CD4-positive, alpha-beta T cell treated with Interferon gamma for 1 hour (primary cell): ENCODE measurements around the gene PITPNM3.

Experiments used
- DNase-seq: peaks from one replicate; pipeline ENCODE4 v3.0.0-alpha.2; 2020

The PITPNM3 gene

DNA sequence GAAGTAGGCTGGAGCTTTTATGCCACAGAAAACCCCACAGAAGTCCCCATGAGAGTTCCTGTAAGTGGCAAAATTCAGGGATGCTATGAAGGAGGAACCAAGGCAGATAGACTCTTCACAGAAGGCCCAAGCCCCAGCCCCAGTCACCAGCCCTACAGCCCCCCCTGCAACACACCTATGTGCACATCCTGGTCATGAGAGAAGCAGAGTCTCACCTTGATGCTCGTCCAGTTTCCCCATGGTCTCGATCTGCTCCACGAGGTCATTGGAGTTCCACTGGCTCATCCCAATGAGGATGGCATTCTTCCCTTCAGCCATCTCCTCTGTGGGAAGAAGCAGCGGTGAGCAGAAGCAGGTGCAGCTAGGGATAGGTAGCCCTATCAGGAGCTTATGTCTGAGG lies 31.2 kb downstream of the PITPNM3 start:
- DNase-seq: no peak

DNA sequence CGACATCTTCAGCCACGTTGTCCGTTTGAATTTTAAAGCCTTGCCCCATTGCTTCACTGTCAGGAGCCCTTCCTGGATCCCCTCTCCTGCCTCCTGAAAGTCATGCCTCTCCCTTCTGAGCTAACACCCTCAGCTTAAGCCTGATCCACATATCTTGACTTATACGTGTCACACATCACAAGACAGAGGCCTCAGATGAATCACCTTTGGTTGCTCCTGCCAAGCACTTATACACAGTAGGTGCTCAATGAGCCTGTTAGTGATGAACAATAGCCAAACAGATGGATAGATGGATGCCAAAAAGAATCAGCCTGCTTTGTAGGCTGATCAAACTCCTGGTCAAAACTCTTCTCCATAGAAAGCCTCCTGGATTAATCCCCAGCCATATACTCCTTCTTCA lies 31.8 kb downstream of the PITPNM3 start:
- DNase-seq: no peak

DNA sequence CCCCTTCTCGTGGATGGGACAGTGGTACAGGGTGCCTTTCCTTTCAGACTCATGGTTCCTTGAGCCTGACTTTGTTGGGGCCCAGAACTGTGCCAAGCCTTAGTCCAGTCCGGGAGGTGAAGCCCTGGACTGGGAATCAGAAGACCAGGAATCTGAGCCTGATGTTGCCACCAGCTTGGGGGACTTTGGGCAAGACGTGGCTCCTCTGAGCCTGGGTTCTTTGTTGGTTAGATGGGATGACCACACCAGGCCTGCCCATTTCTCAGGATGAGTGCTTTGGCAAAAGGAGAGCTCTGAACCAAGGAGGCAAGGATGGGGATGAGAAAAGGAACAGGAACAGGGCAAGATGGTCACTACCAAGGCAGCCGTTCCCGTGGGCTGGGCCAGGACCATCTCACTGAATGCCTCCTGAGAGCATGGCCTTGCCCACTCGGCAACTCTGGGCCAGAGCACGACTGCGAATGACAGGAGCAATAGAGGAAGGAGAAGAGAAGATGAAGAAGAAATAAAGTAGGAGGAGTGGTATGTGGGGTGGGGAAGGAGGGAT lies 32.5 kb downstream of the PITPNM3 start:
- no peak for DNase-seq

DNA sequence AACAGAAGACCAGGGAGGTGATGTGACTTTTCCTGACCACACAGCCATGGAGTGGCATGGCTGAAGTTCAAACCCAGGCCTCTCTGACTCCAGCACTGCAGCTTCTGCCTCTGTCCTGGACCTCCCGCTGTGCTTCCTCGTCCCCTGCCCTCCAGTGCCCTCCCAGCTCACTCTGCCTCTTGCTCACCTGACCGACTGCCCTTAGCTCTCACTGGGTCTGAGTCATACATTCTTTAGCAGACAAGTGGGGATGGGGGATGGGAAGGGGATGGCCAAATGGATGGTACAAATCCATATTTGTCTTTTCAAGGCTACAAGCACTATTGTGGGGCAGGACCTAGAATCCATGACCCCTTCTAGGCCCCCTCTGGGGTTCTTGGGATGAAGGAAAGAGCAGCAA lies 33.0 kb downstream of the PITPNM3 start:
- no peak for DNase-seq

DNA sequence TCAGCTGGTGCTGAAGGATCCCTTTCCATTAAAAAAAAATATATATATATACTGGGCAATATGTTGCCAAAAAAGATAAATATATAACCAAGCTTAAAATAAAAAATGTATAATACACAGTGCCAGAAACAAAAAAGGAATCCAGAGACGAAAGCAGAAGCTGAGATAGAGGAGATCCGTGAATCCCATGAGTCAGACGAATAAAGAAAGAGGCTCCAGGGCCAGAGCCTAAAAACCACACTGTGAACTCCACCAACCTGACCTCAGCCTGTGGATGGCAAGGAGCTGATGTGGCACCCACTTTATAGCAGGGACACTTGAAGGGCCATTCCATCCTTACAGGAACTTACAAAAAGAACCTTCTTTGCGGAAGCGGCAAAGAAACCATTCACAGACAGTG lies 34.8 kb downstream of the PITPNM3 start:
- DNase-seq: no peak

DNA sequence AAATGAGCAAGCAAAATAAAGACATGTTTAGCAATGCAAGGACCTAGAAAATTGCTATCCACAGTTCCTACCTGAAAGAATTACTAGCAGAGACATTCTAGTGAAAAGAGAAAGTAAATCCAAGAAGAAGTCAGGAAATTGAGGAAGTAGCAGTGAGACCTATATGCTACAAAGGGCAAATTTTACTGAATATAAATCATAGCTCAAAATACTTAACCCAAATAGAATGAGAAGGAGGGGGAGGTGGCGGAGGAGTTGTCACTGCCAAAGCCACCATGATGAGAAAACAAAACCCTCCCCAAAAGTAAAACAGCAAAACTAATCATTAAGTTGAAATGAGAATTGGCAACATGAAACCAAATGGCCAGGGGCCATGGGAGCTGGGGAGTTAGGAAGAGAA lies 39.3 kb downstream of the PITPNM3 start:
- DNase-seq: no peak

DNA sequence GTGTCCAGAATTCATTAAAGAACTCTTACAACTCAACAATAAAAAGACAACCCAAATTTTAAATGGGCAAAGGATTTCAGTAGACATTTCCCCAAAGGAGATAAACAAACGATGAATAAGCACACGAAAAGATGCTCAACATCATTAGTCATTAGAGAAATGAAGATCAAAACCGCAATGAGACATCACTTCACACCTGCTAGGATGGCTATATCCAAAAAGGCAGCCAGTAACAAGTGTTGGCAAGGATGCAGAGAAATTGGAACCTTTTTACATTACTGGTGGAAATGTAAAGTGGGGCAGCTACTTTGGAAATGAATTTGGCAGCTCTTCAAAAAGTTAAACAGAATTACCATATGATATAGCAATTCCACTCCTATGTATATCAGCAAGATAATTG lies 42.0 kb downstream of the PITPNM3 start:
- DNase-seq: no peak

DNA sequence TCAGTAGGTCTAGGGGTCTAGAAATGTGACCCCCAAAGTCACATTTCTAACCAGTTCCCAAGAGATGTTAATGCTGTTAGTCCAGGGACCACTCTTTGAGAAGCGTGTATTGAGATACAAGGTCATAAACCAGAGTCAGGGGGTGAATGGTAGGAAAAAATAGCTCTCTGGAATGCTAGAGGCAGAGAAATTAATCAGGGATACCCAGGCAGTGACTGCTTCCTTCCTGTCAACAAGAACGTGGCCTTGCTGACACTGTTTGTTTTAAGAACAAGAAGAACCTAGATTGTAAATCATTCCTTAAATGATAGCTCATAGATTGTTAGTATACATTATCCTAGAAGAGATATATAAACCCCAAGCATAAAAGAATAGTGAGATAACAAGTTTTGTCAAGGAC lies 43.8 kb downstream of the PITPNM3 start:
- no peak for DNase-seq

DNA sequence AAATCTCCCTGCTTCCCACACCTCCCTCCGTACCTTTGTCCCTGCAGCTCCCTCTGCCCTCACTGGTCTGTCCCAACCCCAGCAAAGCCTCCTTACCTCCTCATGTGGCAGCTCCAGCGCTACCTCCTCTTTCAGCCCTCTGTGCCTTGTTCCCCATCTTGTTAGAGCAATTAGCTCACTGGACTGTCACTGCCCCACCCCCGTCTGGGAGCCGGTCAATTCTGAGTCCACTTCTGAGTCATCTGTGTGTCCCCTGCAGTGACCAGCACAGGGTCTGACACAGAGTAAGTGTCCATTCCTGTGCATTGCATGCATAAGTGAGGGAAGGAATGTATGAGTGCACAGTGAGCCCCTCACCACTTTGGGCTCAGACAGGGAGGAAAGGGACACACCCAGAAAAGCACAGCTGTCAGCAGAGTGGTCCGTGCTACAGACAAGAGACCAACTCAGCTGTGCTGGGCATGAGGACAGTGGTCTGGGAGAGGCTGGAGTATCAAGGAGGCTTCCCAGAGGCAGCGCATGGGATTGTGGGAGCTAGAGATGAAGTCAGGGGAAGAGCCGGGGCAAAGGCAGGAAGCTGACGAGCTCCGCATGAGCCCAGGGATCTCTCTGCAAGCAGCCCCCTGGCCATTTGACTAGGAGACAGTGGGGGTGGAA lies 45.9 kb downstream of the PITPNM3 start:
- DNase-seq: no peak

DNA sequence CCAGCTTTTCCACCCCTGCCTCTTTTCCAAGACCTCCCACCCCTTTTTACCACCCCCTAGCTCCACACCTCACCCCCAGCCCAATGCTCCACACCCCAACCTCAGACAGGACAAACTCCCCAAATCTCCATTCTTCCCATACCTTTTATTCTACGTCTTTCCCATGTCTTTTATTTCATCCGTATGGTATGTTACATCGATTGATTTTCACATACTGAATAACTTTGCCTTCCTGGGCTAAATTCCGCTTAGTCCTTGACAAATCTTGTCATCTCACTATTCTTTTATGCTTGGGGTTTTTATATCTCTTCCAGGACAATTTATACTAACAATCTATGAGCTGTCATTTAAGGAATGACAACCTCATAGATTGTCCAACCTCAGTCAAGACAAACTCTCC lies 46.4 kb downstream of the PITPNM3 start:
- no peak for DNase-seq

DNA sequence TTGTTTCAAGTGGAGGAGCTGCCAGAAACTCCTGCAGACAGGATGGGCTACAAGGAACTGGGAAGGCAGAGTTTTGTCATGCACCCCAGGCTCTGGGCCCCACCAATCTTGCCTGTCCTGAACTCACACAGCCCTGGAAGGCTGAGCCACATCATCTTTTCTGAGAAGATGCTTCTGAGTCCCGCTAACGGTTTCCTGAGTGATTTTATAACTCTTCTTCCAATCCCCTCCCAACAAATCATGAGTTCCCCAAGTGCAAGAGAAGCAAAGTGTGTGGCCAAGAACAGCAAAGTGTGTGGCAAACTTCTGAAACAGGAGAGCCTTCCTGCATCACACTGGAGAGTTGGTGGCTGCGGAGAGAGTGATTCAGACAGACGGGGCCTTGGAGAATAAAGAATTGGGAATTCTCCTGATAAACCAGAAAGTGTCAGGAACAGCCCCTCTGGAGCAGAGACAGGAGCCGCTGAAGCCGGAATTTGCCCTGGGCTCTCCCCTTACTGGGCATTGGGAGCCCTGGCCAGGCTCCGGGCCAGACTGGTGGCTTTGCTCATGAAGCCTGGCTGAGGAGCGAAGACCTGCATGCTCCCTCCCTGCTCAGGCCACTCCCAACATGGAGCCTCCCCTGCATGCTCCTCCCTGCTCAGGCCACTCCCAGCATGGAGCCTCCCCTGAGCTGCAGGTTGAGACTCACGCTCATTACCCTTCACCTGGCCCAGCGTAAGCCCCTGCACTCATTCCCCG lies 47.2 kb downstream of the PITPNM3 start:
- DNase-seq: no peak

DNA sequence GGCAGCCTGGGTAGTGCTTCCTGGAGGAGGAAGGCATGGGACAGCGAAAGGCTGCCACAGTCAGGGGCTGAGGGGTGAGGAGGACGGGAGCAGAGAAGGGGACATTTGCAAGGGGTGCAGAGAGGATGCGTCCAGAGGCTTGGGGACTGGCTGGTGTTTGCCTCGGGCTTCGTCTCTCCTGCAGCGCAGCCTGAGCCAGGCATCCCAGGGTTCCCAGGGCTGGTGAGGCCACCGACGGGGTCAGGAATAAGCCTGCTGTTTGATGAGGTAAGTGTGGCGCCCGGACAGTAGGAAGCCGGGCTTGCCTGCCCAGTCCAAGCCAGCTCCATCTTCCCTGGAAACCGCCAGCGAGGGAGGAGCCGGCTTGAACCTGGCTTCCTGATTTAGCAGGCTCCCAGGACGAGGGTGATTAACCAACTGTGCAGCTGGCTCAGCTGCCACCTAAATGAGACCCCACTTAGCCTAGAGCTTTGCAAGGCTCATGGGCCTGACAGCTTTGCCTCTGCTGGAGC lies 47.8 kb downstream of the PITPNM3 start:
- DNase-seq: no peak

DNA sequence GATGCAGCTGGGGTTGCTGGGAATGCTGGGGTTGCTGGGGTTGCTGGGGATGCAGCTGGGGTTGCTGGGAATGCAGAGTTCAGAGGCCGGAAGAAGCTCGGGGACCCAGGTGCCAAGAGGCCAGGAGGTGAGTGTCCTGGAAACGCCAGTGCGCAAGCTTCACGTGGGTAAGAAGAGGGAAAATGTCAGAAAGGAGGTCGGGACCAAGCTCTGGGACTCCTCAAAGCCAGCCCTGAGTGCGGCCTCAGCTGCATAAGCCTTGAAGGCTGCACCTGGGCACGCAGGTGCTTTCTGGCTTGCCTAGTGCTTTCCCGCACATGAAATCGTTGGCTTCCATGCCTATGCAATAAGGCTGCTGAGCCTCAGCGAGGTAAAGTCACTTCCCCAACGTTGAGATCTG lies 48.3 kb downstream of the PITPNM3 start:
- no peak for DNase-seq

DNA sequence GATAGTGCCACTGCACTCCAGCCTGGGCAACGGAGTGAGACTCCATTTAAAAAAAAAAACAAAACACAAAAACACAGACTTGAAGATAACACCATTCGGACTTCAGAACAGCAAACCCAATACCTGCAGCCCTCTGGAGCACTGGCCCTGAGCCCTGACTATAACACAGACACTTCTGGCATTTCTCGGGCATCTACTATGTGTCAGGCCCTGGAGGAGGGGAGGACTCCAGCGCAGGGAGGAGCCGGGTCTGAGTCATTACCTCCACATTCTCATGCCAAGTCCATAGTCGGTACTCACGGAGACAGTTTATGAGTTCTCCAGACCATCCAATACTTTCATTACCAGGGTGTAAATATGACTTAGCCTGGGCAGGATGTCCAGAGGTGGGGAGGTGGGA lies 48.8 kb downstream of the PITPNM3 start:
- DNase-seq: no peak

DNA sequence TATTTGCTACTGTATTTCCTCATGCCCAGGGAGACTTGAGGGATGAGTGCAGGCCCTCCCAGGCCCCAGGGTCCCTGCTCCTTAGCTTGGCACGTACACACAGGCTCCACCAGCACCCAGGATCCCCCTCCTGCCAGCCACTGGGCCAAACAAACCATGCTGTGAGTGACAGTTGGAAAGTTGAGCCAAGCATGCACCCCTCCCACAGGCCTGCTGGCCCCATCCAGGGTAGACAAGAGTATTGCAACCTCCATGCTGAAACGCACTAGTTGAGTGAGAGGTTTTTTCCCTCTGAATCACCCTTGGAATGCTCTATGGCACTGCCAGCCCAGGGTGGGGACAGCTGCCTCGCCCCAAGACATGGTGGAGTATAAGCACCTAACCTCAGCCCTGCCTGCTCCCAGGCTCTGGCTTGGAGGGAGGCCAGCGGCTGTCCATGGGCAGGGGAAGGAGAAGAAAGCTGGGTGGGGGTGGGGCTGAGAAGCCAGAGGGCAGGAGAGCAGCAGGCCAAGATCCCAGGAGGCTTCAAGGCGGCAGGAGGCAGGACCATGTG lies 49.6 kb downstream of the PITPNM3 start:
- DNase-seq: no peak

DNA sequence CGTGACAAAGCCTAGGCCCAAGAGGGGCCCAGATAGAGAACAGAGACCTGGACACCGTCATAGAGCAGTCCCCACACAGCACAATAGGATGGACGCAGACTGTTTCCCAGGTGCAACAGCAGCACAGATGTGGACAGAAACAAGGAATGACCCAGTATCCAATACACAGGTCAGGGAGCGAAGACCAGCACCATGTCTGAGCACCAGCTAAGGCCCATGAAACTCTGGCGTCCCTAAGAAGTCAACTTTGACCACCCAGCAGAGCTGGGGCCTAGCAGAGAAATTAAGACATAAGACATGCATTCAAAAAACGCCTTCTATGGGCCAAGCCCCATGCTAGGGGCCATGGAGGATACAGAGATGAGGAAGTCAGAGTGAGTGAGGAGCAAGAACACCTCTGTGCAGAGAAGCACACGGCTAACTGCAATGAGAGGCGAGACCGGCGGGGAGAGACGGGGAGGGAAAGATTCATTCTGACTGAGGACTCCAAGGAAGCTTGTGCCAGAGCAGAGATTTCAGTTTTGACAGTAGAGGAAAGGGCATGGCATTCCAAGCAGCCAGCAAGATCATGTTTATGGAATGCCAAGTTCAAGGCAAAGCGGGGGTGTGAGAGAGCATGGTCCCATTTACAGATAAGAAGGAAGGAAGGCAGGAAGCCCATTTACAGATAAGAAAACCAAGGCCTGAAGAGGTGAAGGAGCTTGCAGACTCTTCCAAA lies 50.8 kb downstream of the PITPNM3 start:
- no peak for DNase-seq

DNA sequence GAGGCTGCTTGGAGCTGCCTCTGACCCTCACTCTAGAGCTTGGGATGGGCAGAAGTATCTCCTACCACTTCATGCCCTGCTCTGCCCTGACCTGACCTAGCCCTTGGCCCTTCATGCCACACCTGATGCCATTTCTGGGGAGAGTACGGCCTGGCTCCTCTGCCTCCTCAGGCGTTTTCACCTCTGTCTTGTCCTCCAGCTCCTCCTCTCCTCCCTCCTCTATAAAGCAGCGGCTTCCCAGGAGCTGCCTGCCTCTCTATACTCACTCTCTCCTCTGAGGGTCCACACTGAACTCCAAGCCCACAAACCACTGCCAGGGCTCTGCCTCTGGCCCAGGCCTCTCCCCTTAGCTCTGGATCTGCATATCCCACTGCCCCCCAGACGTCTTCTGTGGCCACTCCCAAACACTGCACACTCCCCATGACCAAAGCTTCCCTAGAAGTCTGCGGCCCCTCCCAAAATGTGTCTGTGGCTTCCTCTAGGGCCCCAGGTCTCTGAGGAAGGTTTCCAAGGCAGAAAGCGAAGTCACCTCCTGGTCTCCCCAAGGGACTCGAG lies 52.6 kb downstream of the PITPNM3 start:
- DNase-seq: no peak

DNA sequence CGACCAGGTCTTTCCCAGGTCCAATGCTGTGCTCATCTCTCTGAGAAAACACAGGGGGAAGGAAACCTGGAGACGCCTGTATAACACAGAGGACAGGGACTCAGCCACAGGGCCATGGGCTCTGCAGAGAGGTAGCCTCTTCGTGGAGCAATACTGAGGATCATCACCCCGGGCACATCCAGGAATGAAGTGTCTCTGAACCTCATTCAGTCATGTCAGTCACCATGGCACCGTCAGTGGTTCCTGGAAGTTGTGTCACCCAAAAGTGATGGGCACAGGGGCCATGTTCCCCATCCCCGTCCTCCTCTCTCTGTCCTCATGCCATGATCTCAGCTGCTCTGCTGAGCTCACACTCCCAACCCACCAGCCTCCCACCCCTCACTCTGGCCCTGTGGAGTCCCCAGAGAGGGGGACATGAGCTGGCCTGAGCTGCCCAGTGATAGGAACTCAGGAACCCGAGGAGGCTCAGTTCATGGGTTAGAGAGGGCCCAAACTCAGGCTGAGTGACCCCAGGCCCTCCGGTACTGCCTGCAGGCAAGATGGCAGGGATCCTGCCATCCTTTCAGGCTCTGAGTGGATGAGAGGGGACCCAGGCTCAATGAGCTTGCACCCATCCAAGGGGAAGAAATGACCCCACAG lies 53.4 kb downstream of the PITPNM3 start:
- no peak for DNase-seq

DNA sequence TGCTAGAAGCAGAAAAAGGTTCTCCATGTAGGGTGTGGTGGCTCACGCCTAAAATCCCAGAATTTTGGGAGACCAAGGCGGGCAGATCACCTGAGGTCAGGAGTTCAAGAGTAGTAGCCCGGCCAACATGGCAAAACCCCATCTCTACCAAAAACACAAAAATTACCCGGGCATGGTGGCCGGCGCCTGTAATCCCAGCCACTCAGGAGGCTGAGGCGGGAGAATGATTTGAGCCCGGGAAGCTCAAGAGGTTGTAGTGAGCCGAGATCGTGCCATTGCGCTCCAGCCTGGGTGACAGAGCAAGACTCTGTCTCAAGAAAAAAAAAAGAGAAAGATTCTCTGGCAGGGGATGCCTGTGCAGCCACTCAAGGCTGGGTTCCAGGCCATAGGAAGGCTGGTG lies 54.2 kb downstream of the PITPNM3 start:
- no peak for DNase-seq

DNA sequence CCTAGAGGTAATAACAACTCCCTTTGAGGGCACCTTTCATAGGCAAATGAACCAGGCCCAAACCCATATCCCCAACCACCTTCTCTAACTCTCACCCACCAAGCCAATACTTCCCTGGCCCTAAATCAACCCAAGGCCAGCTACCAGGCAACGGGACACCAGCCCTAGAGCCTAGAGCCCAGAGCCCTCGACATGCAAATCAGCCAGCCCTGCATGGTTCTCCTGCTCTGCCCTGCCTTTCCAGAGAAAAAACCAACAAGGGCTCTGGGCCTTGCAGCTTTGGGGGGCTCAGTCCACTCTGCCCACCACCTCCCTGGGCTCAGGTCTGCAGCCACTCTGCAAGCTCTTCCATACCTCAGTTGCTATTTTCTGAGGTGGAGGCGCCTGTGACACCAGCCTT lies 55.0 kb downstream of the PITPNM3 start:
- DNase-seq: no peak

DNA sequence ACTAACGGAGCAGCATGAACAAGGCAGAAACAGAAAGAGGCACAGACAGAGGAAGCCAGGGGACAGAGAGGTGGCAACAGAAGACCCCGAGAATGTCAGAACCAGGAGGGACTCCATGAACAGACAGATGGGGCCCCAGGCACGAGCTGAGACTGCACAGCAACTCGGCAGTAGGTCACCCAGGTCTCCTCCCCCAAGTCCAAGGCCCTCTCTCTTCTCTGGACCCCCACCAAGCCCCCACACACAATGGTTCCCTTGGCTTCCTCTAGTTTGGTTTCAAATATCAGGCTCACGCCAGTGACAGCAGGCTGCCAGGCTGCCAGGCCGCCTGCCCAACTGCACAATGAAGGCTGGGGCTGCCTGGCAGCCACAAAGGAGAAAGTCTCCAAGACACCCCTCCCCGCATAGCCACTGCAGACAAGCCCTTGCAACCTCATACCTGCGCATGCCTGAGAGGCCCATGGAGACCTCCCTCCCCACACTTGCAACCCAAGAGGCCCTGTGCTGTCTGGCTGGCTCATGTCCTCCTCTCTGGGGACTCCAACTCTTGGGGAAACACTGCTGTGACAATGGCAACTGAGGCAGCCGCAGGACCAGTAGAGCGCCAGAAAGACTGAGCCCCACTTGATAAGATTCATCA lies 57.3 kb downstream of the PITPNM3 start:
- DNase-seq: no peak

DNA sequence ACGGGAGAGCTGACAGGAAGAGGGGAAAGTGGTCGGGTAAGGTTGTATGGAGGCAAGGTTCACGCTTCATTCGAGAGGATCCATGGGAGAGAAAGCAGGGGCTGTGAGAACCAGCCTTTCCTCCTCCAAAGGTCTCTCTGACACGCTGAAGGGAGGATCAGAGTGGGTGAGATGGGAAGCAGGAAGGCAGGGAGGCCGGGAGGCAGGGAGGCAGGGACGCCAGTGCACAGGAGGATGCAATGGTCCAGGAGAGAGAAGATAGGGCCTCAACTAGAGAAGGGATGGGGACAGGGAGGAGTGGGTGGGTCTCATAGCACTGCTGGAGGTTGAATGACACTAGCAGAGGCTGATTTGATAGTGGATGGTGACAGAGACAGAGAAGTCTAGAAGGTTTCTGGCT lies 58.0 kb downstream of the PITPNM3 start:
- DNase-seq: no peak
